Panc1 (cell line): ENCODE results near the gene AKAP6. TPM values are rescaled to one million over a fixed set of nuclear protein-coding genes. Genes with fewer than 3 reads are reported as not detected.

Source experiments
- ATAC-seq: fragments of 200-7000 bp; cut with Tn5 transposase; 2 replicates; pipeline ENCODE4 v1.9.1; 2020; ENCODE audit warnings: mild to moderate bottlenecking, moderate library complexity
- BruUV-seq: library from RNA; stranded (reverse); fragments of 400-500 nt; replicated peaks from 2 replicates; lab custom pipeline; 2021; lab: Mats Ljungman, UMichigan
- CTCF ChIA-PET: fragments of 300-600 bp; sonication (Branson Sonifier 250); formaldehyde crosslinking; loops from one replicate; lab custom pipeline; 2022; ENCODE audit warnings: antibody characterized with exemption; lab: Charles Lee
- POLR2A ChIA-PET: fragments of 300-600 bp; sonication (Branson Sonifier 250); formaldehyde crosslinking; loops from one replicate; lab custom pipeline; 2022; ENCODE audit warnings: antibody characterized with exemption; lab: Charles Lee
- DNase-seq: peaks from one replicate; pipeline ENCODE4 v3.0.0-alpha.2; 2010; ENCODE audit warnings: low read depth, low spot score
- H3K27ac ChIP-seq: 2 replicates; pipeline ENCODE4 v1.5.1; 2011; ENCODE audit warnings: mild to moderate bottlenecking, low read length, inconsistent platforms
- H3K27me3 ChIP-seq: fragments of 200-500 bp; sonication (Bioruptor generic); 2 replicates; pipeline ENCODE4 v1.6.0; 2014; ENCODE audit warnings: low read length, inconsistent platforms; ENCODE audit not compliant: control insufficient read depth, insufficient read depth
- H3K36me3 ChIP-seq: fragments of 200-500 bp; sonication (Bioruptor generic); 2 replicates; pipeline ENCODE4 v1.5.1; 2014; ENCODE audit warnings: inconsistent platforms, mild to moderate bottlenecking, low read length, moderate library complexity; ENCODE audit not compliant: control insufficient read depth, insufficient read depth
- H3K4me1 ChIP-seq: 2 replicates; pipeline ENCODE4 v1.5.1; 2011; ENCODE audit warnings: inconsistent platforms, mild to moderate bottlenecking, low read length, moderate library complexity; ENCODE audit not compliant: control insufficient read depth, insufficient read depth
- H3K4me3 ChIP-seq, 2 experiments: 2 replicates each; pipeline ENCODE4 v1.5.1; 2011 to 2012; ENCODE audit warnings: low read depth in 2 of 2, low read length in 2 of 2, mild to moderate bottlenecking in 2 of 2, inconsistent platforms in 1 of 2, moderate library complexity in 1 of 2
- H3K9me3 ChIP-seq: fragments of 200-500 bp; sonication (Bioruptor generic); 2 replicates; pipeline ENCODE4 v1.5.1; 2014; ENCODE audit warnings: low read depth, mild to moderate bottlenecking, inconsistent platforms, low read length, moderate library complexity; ENCODE audit not compliant: control insufficient read depth, insufficient read depth
- CTCF ChIP-seq: fragments of 450-650 bp; IDR thresholded peaks from 2 replicates; pipeline ENCODE4 v1.5.1; 2017; ENCODE audit warnings: mild to moderate bottlenecking
- POLR2AphosphoS5 ChIP-seq: IDR thresholded peaks from 2 replicates; pipeline ENCODE4 v1.6.1; 2012; ENCODE audit warnings: mild to moderate bottlenecking, low read depth, low read length, moderate library complexity
- SIN3A ChIP-seq: IDR thresholded peaks from 2 replicates; pipeline ENCODE4 v1.6.1; 2012; ENCODE audit warnings: low read depth, mild to moderate bottlenecking, low read length, moderate library complexity, borderline replicate concordance; ENCODE audit not compliant: insufficient read depth
- TCF7L2 ChIP-seq: IDR thresholded peaks from 2 replicates; pipeline ENCODE4 v1.6.1; 2011; ENCODE audit warnings: mild to moderate bottlenecking, low read depth, low read length, inconsistent platforms
- in situ Hi-C: cut with HindIII; loops from 2 replicates; pipeline ENCODE4 v1.10.0; 2016; ENCODE audit warnings: low sequenced_read_pairs, low pct_unique_long_range_greater_than_20kb
- intact Hi-C: fragments of 100-400 bp; cut with micrococcal nuclease; formaldehyde crosslinking; loops from one replicate; pipeline ENCODE4 v1.10.0; 2022; ENCODE audit not compliant: unreplicated experiment
- total RNA-seq: library from RNA; stranded (reverse); gene quantifications from one replicate; pipeline ENCODE4 v1.2.1, GENCODE V29; 2021; ENCODE audit not compliant: unreplicated experiment
- TF ChIP-seq, protein P1 (sequence below), 2 experiments: IDR thresholded peaks; 2 replicates each; pipeline ENCODE4 v1.6.1; 2011 to 2012; ENCODE audit warnings: low read depth in 2 of 2, control low read depth in 1 of 2, low read length in 1 of 2, mild to moderate bottlenecking in 1 of 2, moderate library complexity in 1 of 2; ENCODE audit not compliant: insufficient read depth in 1 of 2

Gene AKAP6
- total RNA-seq, 1 experiment from 2014 or later = 0.82 TPM

GRCh38 chr14:32607399-32607798 is 278.3 kb downstream of the AKAP6 start:
- no TSS peak for BruUV-seq
- H3K4me1 ChIP-seq = no peaks in the 10 kb centered on the region
- CTCF ChIA-PET = no interaction called here
- H3K9me3 ChIP-seq = no peaks in the 10 kb centered on the region
- DNase-seq (no peak), ATAC-seq (no peak)
- no peak for TF ChIP-seq POLR2AphosphoS5
- TF ChIP-seq, protein P1, sequence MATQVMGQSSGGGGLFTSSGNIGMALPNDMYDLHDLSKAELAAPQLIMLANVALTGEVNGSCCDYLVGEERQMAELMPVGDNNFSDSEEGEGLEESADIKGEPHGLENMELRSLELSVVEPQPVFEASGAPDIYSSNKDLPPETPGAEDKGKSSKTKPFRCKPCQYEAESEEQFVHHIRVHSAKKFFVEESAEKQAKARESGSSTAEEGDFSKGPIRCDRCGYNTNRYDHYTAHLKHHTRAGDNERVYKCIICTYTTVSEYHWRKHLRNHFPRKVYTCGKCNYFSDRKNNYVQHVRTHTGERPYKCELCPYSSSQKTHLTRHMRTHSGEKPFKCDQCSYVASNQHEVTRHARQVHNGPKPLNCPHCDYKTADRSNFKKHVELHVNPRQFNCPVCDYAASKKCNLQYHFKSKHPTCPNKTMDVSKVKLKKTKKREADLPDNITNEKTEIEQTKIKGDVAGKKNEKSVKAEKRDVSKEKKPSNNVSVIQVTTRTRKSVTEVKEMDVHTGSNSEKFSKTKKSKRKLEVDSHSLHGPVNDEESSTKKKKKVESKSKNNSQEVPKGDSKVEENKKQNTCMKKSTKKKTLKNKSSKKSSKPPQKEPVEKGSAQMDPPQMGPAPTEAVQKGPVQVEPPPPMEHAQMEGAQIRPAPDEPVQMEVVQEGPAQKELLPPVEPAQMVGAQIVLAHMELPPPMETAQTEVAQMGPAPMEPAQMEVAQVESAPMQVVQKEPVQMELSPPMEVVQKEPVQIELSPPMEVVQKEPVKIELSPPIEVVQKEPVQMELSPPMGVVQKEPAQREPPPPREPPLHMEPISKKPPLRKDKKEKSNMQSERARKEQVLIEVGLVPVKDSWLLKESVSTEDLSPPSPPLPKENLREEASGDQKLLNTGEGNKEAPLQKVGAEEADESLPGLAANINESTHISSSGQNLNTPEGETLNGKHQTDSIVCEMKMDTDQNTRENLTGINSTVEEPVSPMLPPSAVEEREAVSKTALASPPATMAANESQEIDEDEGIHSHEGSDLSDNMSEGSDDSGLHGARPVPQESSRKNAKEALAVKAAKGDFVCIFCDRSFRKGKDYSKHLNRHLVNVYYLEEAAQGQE (IDR thresholded peaks at IDR 0.05; ENCODE audit: insufficient read depth in 1 of 2, low read depth in 2 of 2, low read length in 1 of 2) = no peak
- TF ChIP-seq SIN3A = no peak
- no peak for TF ChIP-seq CTCF
- no peak for TF ChIP-seq TCF7L2
- intact Hi-C loops = no loop called here
- in situ Hi-C loops = no loop called here
- H3K27ac ChIP-seq = no peak overlapping the region
- H3K4me3 ChIP-seq = no peak overlapping the region
- POLR2A ChIA-PET = no interaction called here
- no peaks in the 10 kb centered on the region for H3K27me3 ChIP-seq
- H3K36me3 ChIP-seq = no peaks in the 10 kb centered on the region

DNA sequence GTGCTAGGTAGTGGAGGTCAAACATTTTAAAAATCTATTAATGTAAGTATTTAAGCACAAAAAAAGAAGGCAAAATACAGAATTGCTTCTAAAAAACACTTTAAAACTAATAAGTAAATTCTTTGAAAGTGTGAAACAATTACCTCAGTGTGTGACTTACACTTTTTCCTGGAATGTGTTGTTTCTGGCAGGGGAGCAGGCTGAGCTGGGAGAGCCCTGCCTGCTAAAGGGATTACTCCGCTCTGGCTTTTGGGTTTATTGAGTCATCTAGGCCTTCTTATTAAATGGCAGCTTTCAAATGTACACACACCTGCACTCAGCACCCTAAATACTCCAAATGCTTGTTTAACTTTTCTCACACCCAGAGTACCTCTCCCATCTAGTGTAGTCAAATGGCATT is 279.8 kb downstream of the AKAP6 start:
- Histone ChIP-seq H3K27ac (no peak overlapping the region), H3K27me3 (no peaks in the 10 kb centered on the region), H3K4me1 (no peaks in the 10 kb centered on the region), H3K9me3 (no peaks in the 10 kb centered on the region), H3K36me3 (no peaks in the 10 kb centered on the region), H3K4me3 (no peak overlapping the region)
- intact Hi-C loops (no loop called here), in situ Hi-C loops (no loop called here)
- TF ChIP-seq, protein P1 (IDR thresholded peaks at IDR 0.05; ENCODE audit: insufficient read depth in 1 of 2, low read depth in 2 of 2, low read length in 1 of 2) = no peak
- no peak for TF ChIP-seq CTCF
- TF ChIP-seq SIN3A = no peak
- no peak for TF ChIP-seq POLR2AphosphoS5
- TF ChIP-seq TCF7L2 = no peak
- DNase-seq (no peak), ATAC-seq (no peak)
- ChIA-PET CTCF (no interaction called here), POLR2A (no interaction called here)
- BruUV-seq = no TSS peak
